H1 (cell line): ENCODE data around the gene FLRT2. TPM values are rescaled to one million over a fixed set of nuclear protein-coding genes. Genes with fewer than 3 reads are reported as not detected.

Experiments used
- CTCF ChIA-PET: fragments of 300-600 bp; sonication (Branson Sonifier 250); formaldehyde crosslinking; loops from one replicate; lab custom pipeline; 2021; ENCODE audit not compliant: partially characterized antibody; lab: Charles Lee
- POLR2A ChIA-PET: fragments of 300-600 bp; sonication (Branson Sonifier 250); formaldehyde crosslinking; loops from one replicate; lab custom pipeline; 2021; ENCODE audit warnings: inconsistent platforms; ENCODE audit not compliant: partially characterized antibody; lab: Charles Lee
- DNase-seq, 2 experiments: peaks; one replicate each; pipeline versions ENCODE4 v3.0.0 to v3.0.0-alpha.2; 2010 to 2022; ENCODE audit warnings: low spot score in 2 of 2, low read depth in 1 of 2, mixed read lengths in 1 of 2
- FAIRE-seq: peaks from 2 replicates; lab custom pipeline; 2011; peaks lifted over from hg19 to GRCh38; lab: Jason Lieb, UNC
- H2AFZ ChIP-seq: 2 replicates; pipeline ENCODE4 v1.8.1; 2012; ENCODE audit warnings: low read length, inconsistent platforms
- H2AK5ac ChIP-seq: 2 replicates; pipeline ENCODE4 v1.6.1; 2013; ENCODE audit warnings: low read depth, low read length
- H2BK120ac ChIP-seq: replicated peaks from 2 replicates; pipeline ENCODE3; 2013; ENCODE audit warnings: low read depth, low read length, inconsistent platforms
- H2BK12ac ChIP-seq: 2 replicates; pipeline ENCODE4 v1.6.1; 2013; ENCODE audit warnings: low read depth, low read length
- H2BK15ac ChIP-seq: 2 replicates; pipeline ENCODE4 v1.6.1; 2013; ENCODE audit warnings: low read length
- H2BK20ac ChIP-seq: 2 replicates; pipeline ENCODE4 v1.6.1; 2013; ENCODE audit warnings: low read length
- H2BK5ac ChIP-seq: 2 replicates; pipeline ENCODE4 v1.6.1; 2013; ENCODE audit warnings: low read depth, low read length
- H3K14ac ChIP-seq: 2 replicates; pipeline ENCODE4 v1.6.1; 2013; ENCODE audit warnings: inconsistent platforms; ENCODE audit not compliant: insufficient read length
- H3K18ac ChIP-seq: 2 replicates; pipeline ENCODE4 v1.6.1; 2013; ENCODE audit warnings: low read length; ENCODE audit errors: extremely low read depth
- H3K23ac ChIP-seq: 2 replicates; pipeline ENCODE4 v1.6.1; 2013; ENCODE audit warnings: inconsistent platforms; ENCODE audit not compliant: insufficient read length
- H3K23me2 ChIP-seq: 2 replicates; pipeline ENCODE4 v1.6.1; 2013; ENCODE audit warnings: low read depth, low read length
- H3K27ac ChIP-seq: 2 replicates; pipeline ENCODE4 v1.6.1; 2011; ENCODE audit warnings: low read depth, low read length, inconsistent platforms
- H3K27me3 ChIP-seq, 4 experiments: replicated peaks in 1 of 4; 1 replicate in 1 of 4; 2 replicates in 3 of 4; pipeline versions ENCODE4 v1.6.1 to v1.8.1; 2011 to 2013; ENCODE audit warnings: low read length in 3 of 4, mild to moderate bottlenecking in 3 of 4, inconsistent platforms in 2 of 4, mixed read lengths in 2 of 4, moderate library complexity in 1 of 4; ENCODE audit not compliant: control insufficient read depth in 3 of 4, insufficient read depth in 3 of 4; ENCODE audit errors: extremely low read depth in 1 of 4
- H3K36me3 ChIP-seq, 4 experiments: 2 replicates each; pipeline versions ENCODE4 v1.6.1 to v1.8.1; 2011 to 2013; ENCODE audit warnings: mild to moderate bottlenecking in 4 of 4, low read length in 3 of 4, moderate library complexity in 2 of 4, control low read depth in 1 of 4, inconsistent platforms in 1 of 4; ENCODE audit not compliant: insufficient read depth in 4 of 4, control insufficient read depth in 2 of 4
- H3K4ac ChIP-seq: replicated peaks from 2 replicates; pipeline ENCODE3; 2013; ENCODE audit warnings: low read length, low read depth, mixed read lengths, inconsistent platforms; ENCODE audit not compliant: insufficient read length
- H3K4me1 ChIP-seq, 4 experiments: replicated peaks in 1 of 4; 1 replicate in 1 of 4; 2 replicates in 3 of 4; pipeline versions ENCODE4 v1.6.1 to v1.8.1; 2011 to 2013; ENCODE audit warnings: low read length in 3 of 4, inconsistent platforms in 2 of 4, mixed read lengths in 1 of 4; ENCODE audit not compliant: insufficient read depth in 4 of 4, control insufficient read depth in 3 of 4
- H3K4me2 ChIP-seq, 2 experiments: 2 replicates each; pipeline versions ENCODE4 v1.6.1 to v1.8.1; 2011 to 2013; ENCODE audit warnings: low read depth in 2 of 2, low read length in 2 of 2, control low read depth in 1 of 2, inconsistent platforms in 1 of 2, mild to moderate bottlenecking in 1 of 2; ENCODE audit not compliant: insufficient read depth in 1 of 2
- H3K4me3 ChIP-seq, 4 experiments: fragments of 200-600, 300-600 bp in 1 of 4; sonication (generic), shearing (Covaris generic), sonication (Bioruptor Twin) in 1 of 4; 2 replicates each; pipeline versions ENCODE4 v1.5.1 to v1.8.1; 2011 to 2016; ENCODE audit warnings: low read length in 4 of 4, low read depth in 3 of 4, control low read depth in 2 of 4, inconsistent platforms in 2 of 4, mild to moderate bottlenecking in 2 of 4, mixed read lengths in 1 of 4, moderate library complexity in 1 of 4; ENCODE audit not compliant: insufficient read depth in 2 of 4; ENCODE audit errors: extremely low read depth in 1 of 4
- H3K56ac ChIP-seq: replicated peaks from 2 replicates; pipeline ENCODE3; 2013; ENCODE audit warnings: low read depth, mild to moderate bottlenecking, mixed read lengths, low read length, inconsistent platforms; ENCODE audit not compliant: insufficient read length
- H3K79me1 ChIP-seq: 2 replicates; pipeline ENCODE4 v1.6.1; 2013; ENCODE audit warnings: low read depth, low read length, control low read depth
- H3K79me2 ChIP-seq, 2 experiments: 2 replicates each; pipeline versions ENCODE4 v1.6.1 to v1.8.1; 2012 to 2013; ENCODE audit warnings: low read length in 2 of 2, mild to moderate bottlenecking in 2 of 2, inconsistent platforms in 1 of 2; ENCODE audit not compliant: insufficient read depth in 2 of 2, control insufficient read depth in 1 of 2
- H3K9ac ChIP-seq, 4 experiments: replicated peaks in 1 of 4; 1 replicate in 1 of 4; 2 replicates in 3 of 4; pipeline versions ENCODE4 v1.6.1 to v1.8.1; 2011 to 2013; ENCODE audit warnings: low read depth in 3 of 4, low read length in 3 of 4, control low read depth in 2 of 4, mild to moderate bottlenecking in 2 of 4, moderate library complexity in 2 of 4, inconsistent platforms in 1 of 4; ENCODE audit errors: extremely low read depth in 1 of 4
- H3K9me3 ChIP-seq, 2 experiments: 2 replicates each; pipeline versions ENCODE4 v1.6.1 to v1.8.1; 2012 to 2013; ENCODE audit warnings: mild to moderate bottlenecking in 2 of 2, moderate library complexity in 2 of 2, control low read depth in 1 of 2, inconsistent platforms in 1 of 2, low read depth in 1 of 2, low read length in 1 of 2, mixed read lengths in 1 of 2; ENCODE audit not compliant: insufficient read depth in 2 of 2
- H4K20me1 ChIP-seq, 2 experiments: replicated peaks in 1 of 2; 2 replicates each; pipeline versions ENCODE3 to v1.8.1; 2011 to 2013; ENCODE audit warnings: inconsistent platforms in 2 of 2, low read length in 2 of 2, mild to moderate bottlenecking in 1 of 2; ENCODE audit not compliant: insufficient read depth in 2 of 2, control insufficient read depth in 1 of 2
- H4K5ac ChIP-seq: 2 replicates; pipeline ENCODE4 v1.6.1; 2013; ENCODE audit warnings: low read length, low read depth, mixed read lengths, inconsistent platforms; ENCODE audit not compliant: insufficient read length
- H4K8ac ChIP-seq: 2 replicates; pipeline ENCODE4 v1.8.0; 2013; ENCODE audit warnings: mild to moderate bottlenecking, moderate library complexity, low read length, inconsistent platforms; ENCODE audit not compliant: insufficient read depth; ENCODE audit errors: extremely low read depth
- H4K91ac ChIP-seq: replicated peaks from 2 replicates; pipeline ENCODE3; 2013; ENCODE audit warnings: low read length, mixed read lengths, inconsistent platforms; ENCODE audit not compliant: insufficient read length
- GABPA ChIP-seq: IDR thresholded peaks from 2 replicates; pipeline ENCODE4 v1.6.1; 2011; ENCODE audit warnings: mild to moderate bottlenecking, low read length, moderate library complexity, borderline replicate concordance; ENCODE audit not compliant: insufficient read depth
- SRF ChIP-seq: IDR thresholded peaks from 2 replicates; pipeline ENCODE4 v1.6.1; 2011; ENCODE audit warnings: mild to moderate bottlenecking, low read depth, low read length, moderate library complexity
- WGBS, 2 experiments: shearing (Covaris generic) in 1 of 2; methylation state at CpG; one replicate each; pipeline versions ENCODE4 v1.1.6 to v1.1.7; 2013 to 2015; ENCODE audit warnings: low lambda C conversion rate in 2 of 2, mixed read lengths in 2 of 2, inconsistent platforms in 1 of 2, low coverage in 1 of 2, missing lambda C conversion rate in 1 of 2; ENCODE audit not compliant: insufficient replicate concordance in 2 of 2, insufficient coverage in 1 of 2, insufficient read length in 1 of 2; ENCODE audit errors: extremely low coverage in 1 of 2, missing lambda C conversion rate in 1 of 2; 5-methylcytosine and 5-hydroxymethylcytosine counted together
- polyA plus RNA-seq, 7 experiments: library from polyadenylated mRNA; depleted of rRNA in 3 of 7; stranded (reverse) in 5 of 7; unstranded in 2 of 7; fragments of >200 nt in 5 of 7; fragments of 200-250 nt in 2 of 7; gene quantifications; 1 replicate in 5 of 7; 2 replicates in 1 of 7; 4 replicates in 1 of 7; pipeline versions ENCODE4 v1.2.1 to v1.2.3, GENCODE V29; 2011 to 2013; ENCODE audit warnings: missing spikeins in 2 of 7, mixed read lengths in 2 of 7
- total RNA-seq: library from RNA; stranded (reverse); fragmentation: NEBNext Ultra II Directional; extraction: Animal tissue kit (Norgen Biotek cat#: 25700); gene quantifications from 2 replicates; pipeline ENCODE4 v1.2.1, GENCODE V29; 2021

FLRT2 gene
- total and polyA plus RNA-seq, 2 of the 8 experiments (the other 6 are each of a cell fraction or from before 2014, with no cell fraction given), result 2.4 to 6.9 TPM

GRCh38 chr14:85576218-85576617 lies 46.3 kb downstream of the FLRT2 start:
- Histone ChIP-seq H2BK20ac (no peak overlapping the region), H3K23ac (no peak overlapping the region), H3K9me3 (no peaks in the 10 kb centered on the region), H2BK12ac (no peak overlapping the region), H2AFZ (no peak overlapping the region), H4K91ac (no peak overlapping the region), H3K14ac (no peak overlapping the region), H4K8ac (no peak overlapping the region), H2AK5ac (no peak overlapping the region), H4K5ac (no peak overlapping the region), H2BK15ac (no peak overlapping the region), H3K79me1 (no peaks in the 10 kb centered on the region), H3K4ac (no peak overlapping the region), H3K36me3 (no peaks in the 10 kb centered on the region), H2BK5ac (no peak overlapping the region), H3K4me2 (no peak overlapping the region), H3K27me3 (peaks cover 0 to 2% (median 0%) of the 10 kb centered on the region in 4 experiments; a peak in 1 of 7 replicates), H2BK120ac (no peak overlapping the region), H3K18ac (no peak overlapping the region), H3K4me1 (peaks cover 3 to 17% (median 10%) of the 10 kb centered on the region in 4 experiments; a peak in 4 of 7 replicates), H3K27ac (no peak overlapping the region), H3K9ac (no peak overlapping the region), H3K79me2 (no peaks in the 10 kb centered on the region), H3K4me3 (no peak overlapping the region), H4K20me1 (no peaks in the 10 kb centered on the region), H3K23me2 (no peaks in the 10 kb centered on the region; the same call in 1 of the 2 replicates), H3K56ac (no peak overlapping the region)
- WGBS, 2 experiments, result 81% methylated on average over 3 of the region's 3 CpGs; no CpG with 5 or more reads in 1 of the 2 experiments
- TF ChIP-seq SRF, result no peak
- TF ChIP-seq GABPA, result no peak
- ChIA-PET CTCF (interaction anchor here (0.8 to 1.9 kb wide), 3 partner anchors 21 to 36 kb away, joined by 3 to 6 read pairs (median 3); no protein-coding TSS in a partner anchor), POLR2A (no interaction called here)
- DNase-seq, result no peak
- no peak for FAIRE-seq
